ENCODE results near the gene STX1B.

GRCh38 chr16:31002862-31003341 is 7.5 kb downstream of the STX1B start:
- TF ChIP-seq, protein P1, sequence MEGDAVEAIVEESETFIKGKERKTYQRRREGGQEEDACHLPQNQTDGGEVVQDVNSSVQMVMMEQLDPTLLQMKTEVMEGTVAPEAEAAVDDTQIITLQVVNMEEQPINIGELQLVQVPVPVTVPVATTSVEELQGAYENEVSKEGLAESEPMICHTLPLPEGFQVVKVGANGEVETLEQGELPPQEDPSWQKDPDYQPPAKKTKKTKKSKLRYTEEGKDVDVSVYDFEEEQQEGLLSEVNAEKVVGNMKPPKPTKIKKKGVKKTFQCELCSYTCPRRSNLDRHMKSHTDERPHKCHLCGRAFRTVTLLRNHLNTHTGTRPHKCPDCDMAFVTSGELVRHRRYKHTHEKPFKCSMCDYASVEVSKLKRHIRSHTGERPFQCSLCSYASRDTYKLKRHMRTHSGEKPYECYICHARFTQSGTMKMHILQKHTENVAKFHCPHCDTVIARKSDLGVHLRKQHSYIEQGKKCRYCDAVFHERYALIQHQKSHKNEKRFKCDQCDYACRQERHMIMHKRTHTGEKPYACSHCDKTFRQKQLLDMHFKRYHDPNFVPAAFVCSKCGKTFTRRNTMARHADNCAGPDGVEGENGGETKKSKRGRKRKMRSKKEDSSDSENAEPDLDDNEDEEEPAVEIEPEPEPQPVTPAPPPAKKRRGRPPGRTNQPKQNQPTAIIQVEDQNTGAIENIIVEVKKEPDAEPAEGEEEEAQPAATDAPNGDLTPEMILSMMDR (optimal IDR thresholded peaks at IDR 0.05 in 1 of 3, IDR thresholded peaks at IDR 0.05 in 1 of 3, conservative IDR thresholded peaks at IDR 0.05 in 1 of 3; ENCODE audit: extremely low read depth in 1 of 3, insufficient read depth in 2 of 3, low read length in 3 of 3) = no peak
- TF ChIP-seq EZH2 (IDR thresholded peaks at IDR 0.05; ENCODE audit: low read length) = no peak
